PC-9 (cell line): ENCODE data around the gene BNC1.

Source experiments
- CTCF ChIP-seq: fragments of 200-600 bp; sonication (generic); conservative IDR thresholded peaks from 2 replicates; pipeline ENCODE4 v1.6.1; 2017; ENCODE audit warnings: mixed run types, antibody characterized with exemption, mild to moderate bottlenecking, moderate library complexity
- EZH2 ChIP-seq: fragments of 200-600 bp; sonication (generic); IDR thresholded peaks from 2 replicates; pipeline ENCODE4 v1.8.0; 2017; ENCODE audit warnings: antibody characterized with exemption, low read depth

- TF ChIP-seq EZH2 (no peak), CTCF (no peak)
These were observed 35.3 kb upstream of the BNC1 start for GRCh38 chr15:83319771-83320170.
